NCI-H748 (cell line): ENCODE data around the gene EIF5AL1.
"Not testable (repeated sequence)": the region's sequence is repeated elsewhere in the genome, so short reads cannot be mapped to it uniquely, and the experiment has no call there.

ENCODE experiments used
- DNase-seq: peaks from one replicate; lab custom pipeline; 2025; ENCODE audit not compliant: unreplicated experiment; lab: John Stamatoyannopoulos, UW

The EIF5AL1 gene

DNA sequence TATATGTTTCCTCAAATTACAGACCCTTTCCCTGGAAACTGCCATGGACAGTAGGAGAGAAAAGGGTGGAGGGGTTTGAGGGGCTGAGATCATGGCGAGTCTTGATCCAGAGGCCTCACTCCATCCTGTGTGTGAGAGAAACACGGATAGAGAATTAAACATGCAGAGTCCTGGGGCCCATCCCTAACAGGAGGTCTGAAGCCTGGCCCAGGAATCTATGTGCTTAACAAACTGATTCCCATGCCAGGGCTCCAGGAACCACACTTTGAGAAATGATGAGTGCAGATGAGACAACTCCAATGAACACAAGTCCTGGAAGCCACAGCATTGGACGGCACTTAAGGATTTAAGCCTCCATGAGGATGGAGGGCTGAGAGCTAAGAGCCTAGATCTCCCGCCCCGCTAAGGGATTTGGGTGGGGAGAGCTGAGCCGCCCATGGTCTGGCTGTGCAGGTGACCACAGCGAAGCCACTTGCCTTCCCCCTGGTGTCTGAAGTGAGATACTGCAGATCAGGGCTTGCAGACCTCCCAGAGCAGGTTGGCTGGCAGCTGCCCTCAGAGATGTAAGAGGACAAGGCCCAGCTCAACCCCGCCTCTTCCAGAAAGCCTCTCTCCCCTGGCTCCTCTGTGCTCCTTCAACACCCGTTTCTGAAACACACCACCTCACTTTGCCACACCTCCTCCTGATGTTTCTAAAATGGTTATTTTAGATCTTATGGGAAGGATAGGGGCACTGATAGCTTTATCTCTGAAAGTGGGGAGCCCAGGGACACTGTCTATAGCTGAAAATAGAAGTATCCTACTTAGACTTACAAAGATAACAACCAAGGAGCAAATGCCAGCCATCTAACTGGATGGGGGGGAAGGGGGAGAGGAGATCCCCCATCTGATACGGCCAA is 24.8 kb upstream of the EIF5AL1 start:
- DNase-seq = peak; percentile 54

DNA sequence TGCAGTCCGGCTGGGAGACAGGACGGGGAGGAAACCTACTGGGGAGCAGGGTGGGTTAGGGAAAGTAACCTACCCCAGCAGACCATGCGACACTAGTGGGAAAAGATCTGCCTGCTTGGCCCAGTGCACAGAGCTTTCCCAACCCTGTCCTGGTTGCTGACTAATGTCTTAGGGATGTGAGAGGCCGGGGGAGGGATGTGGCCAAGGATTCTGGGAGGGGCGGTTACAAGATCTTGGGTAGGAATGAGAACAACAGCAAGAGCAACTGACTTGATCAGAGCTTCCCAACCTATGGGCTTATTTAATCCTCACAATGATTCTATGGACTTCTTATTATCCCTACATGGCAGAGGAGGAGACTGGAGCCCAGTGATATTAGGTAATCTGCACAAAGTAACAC is 24.0 kb upstream of the EIF5AL1 start:
- no peak for DNase-seq

DNA sequence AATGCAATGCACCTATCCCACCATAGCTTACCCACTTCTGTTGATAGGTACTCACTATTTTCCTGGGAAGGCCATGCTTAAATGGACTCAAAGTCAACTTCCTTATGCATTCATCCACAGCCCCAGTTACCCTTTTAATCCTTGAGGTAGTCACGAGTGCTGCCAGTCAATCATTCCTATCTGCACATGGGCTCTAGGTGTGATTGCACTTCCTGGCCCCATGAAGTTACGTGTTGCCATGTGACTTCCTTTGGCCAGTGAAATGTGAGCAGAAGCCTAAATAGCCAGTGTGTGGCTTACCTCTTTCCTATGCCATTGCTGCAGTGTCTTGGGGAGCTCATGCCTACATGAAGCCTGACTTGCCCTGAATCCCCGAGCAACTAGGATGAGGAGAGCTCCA is 23.5 kb upstream of the EIF5AL1 start:
- no peak for DNase-seq

DNA sequence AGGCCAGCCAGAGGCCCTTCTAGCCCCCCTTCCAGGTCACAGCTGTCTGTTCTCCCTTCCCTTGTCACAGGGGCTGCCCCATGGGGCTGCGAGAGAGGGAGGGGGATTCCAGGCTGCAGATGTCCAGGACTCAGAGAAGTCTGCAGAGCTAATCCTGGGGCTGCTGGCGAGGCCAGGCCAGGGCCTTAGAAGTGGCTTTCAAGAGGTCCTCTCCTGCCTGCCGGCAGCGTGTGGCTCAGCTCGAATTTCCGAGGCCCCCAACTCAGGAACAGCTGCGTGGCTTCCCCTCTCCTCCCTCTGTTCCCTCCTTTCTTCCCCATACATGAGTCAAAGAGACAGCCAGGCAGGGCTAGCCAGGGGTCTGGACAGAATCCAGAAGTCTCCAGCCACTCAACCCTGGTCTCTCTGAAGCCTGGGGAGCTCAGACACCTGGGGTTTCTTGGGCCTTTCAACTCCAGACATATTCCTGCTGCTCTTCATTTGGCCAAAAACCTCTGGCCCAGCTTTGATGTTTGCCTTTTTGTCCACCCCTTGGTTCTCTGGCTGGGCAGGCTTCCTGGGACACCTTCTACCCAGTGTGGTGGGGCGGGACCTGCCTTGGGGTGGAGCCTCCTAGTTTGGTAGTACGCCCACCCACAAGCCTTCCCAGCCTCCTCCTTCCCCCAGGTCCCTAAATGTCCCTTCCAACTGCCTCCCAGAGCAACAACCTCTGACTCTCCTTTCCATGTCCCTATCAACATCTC is 21.8 kb upstream of the EIF5AL1 start:
- no peak for DNase-seq

DNA sequence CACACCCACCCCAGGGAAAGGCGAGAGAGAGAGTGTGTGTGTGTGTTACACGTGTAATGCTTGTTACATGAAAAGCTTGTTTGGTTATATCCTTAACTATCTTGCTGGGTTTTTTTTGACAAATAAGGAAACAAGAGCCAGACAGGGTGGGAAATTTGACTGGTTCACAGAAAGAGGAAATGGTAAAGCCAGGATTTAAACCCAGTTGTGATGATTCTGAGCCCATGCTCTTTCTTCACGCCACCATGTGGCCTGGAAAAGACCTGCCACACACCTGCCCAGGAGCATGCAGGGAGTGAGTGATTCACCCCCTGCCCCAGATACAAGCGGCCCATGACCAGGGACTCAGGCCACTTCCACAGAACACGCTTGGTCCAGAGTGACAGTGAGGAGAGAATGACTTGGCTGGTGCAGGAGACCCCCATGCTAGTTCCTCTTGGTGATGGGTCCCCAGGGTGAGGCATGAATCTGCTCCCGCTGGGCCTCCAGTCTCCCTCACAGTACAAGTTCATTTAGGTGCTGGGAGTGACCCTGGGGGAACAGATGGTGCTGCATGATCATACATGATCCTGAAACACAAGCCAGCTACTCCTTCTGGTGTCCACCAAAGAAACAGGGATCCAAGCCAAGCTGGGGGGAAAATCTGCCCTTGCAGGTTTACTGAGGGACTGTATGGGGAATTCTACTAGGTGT is 21.0 kb upstream of the EIF5AL1 start:
- DNase-seq = no peak

DNA sequence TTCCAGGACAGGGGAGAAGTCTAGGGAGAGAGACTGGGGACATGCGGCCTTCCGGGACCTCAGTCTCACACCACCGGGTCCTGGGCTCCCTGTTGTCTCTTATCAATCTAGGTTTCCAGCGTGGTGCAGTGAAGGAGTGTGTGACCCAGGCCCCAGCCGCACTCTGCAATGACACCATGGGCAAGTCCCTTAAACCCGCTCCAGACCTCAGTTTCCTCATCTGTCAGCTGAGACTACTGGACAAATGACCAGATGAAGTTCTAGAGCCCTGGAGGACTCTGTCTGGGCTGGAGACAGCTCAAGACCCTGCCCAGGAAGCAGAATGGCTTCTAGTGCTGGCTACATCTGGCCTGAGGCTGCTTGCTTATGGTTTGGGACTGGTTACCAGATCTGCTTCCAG is 20.1 kb upstream of the EIF5AL1 start:
- DNase-seq = no peak

DNA sequence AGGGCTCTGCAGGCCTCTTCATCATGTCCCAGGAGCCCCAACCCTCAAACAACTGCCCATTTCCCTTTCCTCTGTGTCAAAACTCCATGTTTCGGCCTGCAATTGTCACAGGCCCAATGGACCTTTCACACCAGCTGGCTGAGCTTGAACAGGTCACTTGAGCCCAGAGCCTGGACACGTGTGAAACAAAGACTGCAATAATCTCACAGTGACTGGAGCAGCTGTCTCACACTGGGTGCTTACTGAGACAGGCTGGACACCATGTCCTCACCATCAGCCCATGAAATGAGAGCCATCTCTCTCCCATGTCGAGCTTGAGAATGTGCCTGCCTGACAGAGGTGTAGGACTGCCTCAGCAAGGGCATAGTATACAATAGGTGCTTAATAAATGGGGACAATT is 19.5 kb upstream of the EIF5AL1 start:
- DNase-seq = no peak

DNA sequence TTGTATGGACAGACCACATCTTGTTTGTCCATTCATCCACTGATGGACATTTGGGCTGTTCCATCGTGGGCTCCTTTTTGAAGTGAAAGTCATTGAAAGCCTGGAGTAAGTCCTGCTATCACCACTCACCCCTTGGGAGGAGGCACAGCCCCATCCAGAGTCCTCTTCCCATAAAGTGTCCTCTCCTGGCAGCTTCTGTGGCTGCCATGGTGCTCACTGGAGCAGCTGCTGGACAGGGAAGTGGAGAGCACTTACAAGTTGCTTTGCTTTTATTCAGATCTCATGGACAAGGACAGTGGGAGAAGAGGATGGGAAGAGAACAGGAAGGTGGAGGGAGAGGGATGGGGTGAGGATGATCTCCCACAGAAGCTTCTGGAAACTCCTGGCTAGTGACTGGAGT is 18.5 kb upstream of the EIF5AL1 start:
- DNase-seq = no peak

DNA sequence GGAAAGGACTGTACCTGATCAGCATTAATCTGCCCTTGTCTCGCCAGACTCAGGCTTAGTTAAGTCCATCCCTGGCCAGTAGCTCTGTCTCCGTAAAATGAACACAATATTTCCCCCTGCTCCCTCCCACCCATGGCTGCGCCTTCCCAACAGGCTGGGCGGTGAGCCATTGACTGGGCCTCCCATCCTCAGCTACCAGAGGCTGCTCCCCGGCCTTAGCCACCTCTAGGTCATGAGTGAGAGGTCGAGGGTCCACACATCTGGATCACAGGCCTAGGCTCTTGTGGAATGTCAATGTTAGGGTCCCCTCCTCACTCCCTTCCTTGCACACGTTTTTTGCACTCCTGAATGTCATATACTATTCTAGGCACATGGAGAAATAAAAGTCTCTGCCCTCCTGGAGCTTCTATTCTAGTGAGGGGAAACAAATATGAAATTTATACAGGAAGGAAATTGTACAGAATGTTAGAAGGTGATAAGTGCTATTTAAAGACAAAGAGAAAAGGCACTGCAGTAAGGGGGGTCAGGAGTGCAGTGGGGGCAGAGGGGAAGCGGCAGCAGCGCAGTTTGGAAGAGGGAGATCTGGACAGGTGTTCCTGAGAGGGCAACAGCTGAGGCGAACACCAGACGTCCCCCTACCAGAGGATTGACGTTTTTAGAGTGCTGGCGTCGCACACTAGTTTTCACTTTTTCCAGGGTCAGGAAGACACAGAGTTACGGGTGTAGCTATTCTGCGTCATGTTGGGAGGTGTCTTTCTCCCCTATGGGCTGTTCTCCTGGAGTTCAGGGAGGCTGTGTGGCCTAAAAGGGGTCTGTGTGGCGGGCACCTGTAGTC is 17.2 kb upstream of the EIF5AL1 start:
- DNase-seq = no peak

DNA sequence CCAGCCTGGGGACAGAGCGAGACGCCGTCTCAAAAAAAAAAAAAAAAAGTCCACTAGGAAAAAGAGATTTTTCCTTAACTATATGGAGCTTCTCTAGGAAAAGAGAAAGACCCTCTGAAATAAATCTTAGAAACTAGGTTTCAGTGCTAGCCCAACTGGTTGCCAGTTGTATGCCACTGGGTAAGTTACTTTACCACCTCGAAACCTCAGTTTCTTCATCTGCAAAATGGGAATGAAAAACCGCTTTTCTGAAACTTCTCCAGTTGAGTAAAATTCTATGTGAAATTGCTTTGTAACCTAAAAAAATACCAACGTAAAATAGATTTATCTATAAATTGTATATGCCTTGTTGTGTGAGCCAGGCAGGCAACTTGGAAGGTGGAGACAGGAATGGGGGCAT is 16.5 kb upstream of the EIF5AL1 start:
- no peak for DNase-seq

DNA sequence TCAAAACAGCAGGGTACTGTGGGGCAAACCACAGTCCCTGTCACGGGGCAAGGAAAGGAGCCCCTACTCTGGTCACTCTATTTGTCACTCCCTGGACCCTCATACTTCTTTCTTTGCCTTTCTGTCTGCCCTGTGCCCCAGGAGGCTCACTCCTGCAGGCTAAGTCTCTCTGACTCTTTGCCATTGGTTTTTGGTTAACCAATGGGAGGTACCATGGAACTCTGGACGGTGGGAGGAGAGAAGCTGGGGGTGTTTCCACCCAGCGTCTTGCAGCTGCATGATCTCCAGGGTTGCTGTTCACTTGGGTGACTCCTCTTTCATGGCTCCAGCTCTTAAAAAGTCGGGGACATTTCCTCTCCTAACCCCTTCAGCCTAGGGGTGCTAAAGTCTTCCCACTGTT is 15.4 kb upstream of the EIF5AL1 start:
- DNase-seq = no peak

DNA sequence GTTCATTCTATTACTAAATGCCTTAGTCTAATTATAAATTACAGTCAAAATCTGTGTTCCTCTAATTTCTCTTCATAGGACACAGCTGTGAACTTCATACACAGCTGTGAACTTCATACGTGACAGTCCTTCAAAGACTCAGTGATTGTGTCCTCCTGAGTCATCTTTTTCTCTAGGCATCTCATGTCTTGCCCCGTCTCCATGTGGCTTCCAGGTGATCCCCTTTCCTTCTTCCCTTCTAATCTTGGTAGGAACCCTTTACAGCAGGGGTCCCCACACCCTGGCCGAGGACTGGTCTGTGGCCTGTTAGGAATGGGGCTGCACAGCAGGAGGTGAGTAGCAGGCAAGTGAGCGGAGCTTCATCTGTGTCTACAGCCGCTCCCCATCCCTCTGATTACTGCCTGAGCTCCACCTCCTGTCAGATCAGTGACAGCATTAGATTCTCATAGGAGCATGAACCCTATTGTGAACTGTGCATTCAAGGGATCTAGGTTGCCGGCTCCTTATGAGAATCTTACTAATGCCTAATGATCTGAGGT is 14.0 kb upstream of the EIF5AL1 start:
- DNase-seq = peak; percentile 1

DNA sequence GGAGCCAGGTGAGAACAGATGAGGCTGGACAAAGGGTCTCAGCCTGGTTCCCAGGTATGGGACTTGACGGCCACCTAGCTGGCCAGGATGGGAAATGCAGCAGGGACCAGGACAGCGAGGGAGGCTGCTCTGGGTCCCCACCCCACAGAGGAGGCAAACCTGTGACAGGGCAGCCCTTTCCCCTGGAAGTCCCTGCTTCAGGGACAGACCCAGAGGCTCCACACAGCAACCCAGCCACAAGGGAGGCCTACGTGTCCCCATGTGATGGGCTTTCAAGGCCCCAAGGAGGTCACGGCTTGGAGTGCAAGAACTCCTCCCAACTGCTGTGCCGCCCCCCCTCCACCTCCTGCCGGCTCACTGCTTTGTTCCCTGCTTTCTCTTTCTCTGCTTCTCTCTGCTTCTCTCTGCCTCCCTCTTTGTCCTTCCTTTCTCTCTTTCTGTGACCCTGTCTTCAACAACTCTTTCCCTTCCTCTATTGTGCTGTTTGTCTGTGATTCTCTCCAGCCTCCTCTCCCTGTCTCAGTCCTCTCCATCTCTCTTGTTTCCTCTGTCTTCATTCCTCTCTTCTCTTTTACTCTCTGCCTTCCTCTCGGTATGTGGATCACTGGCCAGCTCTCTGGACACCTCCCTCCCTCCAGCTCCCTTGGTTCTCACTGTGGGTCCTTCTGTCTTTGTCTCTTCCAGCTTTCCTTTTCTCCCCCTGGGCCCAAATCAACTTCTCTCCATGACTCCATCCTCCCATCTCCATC is 9.6 kb upstream of the EIF5AL1 start:
- peak; percentile 40 for DNase-seq

DNA sequence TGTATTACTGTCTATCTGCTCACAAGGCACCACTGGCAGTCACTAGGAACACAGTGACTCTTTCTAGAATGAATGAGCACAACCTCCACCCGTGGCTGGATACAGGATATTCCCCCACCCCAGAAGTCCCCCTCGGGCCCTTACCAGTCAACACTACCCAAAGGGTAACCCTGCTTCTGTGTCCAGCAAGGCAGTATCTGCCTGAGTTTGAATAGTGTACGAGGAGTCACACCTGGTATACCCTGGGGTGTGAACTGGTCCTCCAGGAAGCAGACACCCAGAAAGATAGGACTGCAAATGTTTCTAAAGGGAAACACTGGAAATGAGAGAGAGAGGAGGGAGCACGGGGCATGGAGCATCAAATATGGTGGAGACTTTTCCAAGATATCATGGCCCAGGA is 8.5 kb upstream of the EIF5AL1 start:
- DNase-seq = not testable (repeated sequence)

DNA sequence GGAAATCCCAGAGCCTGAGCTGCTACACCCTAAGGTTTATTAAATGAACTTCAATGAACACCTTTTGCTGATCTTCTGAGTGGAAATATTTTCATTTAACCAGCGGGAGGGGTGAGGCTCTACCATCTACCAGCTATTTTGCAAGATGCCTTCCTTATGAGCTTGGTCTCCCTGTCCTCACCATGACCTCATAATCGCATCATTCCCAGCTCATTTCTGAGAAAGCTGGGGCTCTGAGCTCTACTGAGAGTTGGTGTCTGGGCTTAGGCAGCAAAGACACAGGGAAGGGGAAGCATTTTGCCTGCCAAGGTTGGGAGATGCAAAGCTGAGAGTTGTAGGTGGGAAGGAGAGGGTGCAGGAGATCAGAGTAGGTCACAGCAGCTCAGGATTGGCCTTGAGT is 7.8 kb upstream of the EIF5AL1 start:
- not testable (repeated sequence) for DNase-seq

DNA sequence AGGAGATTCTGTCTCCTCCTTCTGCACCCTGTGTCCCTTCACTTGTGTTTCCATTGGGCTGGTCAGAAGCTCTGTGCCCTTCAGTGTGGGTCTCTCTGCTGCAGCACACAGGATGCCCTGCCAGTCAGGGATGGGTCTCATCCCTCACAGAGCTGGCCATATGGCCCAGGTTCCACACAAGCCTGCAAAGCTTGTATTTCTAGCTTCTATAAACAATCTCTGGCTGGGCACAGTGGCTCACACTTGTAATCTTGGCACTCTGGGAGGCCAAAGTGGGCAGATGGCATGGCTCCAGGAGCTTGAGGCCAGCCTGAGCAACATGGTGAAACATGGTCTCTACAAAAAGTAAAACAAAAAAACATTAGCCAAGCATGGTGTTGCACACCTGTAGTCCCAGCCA is 7.0 kb upstream of the EIF5AL1 start:
- not testable (repeated sequence) for DNase-seq

DNA sequence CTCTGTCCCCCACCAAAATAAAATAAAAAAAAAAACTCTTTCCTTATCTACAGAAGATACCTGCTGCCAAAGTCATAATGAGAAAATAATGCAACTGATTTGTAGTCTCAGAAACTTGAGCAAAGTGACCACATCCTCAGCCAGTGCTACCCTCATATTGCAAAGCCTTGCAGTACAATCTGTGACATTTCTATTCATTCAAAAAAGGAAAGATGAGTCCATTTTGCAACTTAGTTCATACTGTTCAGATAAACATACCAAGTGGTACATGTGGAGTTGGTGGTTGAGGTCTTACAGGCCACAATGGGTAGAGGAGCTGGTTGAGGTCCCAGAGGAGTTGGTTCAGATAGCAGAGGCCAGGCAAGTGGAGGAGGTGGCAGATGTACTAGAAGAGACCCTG is 6.5 kb upstream of the EIF5AL1 start:
- DNase-seq = no peak

DNA sequence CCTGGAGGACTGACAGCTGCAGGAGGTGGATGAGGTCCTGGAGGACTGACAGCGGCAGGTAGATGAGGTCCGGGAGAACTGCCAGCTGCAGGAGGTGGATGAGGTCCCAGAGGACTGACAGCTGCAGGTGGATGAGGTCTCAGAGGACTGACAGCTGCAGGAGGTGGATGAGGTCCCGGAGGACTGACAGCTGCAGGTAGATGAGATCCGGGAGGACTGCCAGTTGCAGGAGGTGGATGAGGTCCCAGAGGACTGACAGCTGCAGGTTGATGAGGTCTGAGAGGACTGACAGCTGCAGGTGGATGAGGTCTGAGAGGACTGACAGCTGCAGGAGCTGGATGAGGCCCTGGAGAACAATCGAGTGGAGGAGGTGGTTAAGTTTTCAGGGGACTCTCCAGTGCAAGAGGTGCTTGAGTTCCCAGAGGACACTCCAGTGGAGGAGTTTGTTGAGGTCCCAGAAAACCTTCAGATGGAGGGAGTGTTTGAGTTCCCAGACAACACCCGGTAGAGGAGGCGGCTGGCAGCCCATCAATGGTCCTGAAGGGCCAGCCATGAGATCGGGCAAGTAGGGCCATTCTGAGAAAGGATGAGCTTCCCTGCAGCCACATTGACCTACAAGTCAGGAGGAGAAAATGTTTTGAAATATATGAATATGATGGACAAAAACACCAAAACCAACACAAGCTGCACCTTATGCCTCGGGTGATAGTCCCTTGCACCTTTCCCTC is 4.7 kb upstream of the EIF5AL1 start:
- DNase-seq = no peak

DNA sequence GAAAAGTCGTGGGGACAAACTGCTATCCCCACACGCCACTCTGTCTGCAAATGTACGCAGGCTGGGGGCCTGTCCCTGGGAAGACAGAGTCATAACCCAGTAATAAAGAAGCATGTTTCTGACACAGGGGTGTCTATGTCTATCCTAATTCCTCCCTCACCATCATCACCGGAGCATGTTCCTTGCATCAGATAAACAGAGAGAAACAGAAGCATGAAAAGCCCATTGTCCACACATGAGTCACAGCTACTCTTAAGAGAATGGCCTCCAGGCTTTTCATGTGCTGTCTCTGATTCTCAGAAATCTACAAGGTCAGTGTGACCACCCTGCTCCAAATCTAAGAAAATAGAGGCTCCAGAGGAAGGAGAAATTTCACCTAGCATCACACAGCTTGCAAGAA is 4.1 kb upstream of the EIF5AL1 start:
- not testable (repeated sequence) for DNase-seq
